HepG2 (cell line): ENCODE results near the gene PDK3.

Source experiments
- CEBPB ChIP-seq: IDR thresholded peaks from 2 replicates; pipeline ENCODE4 v1.6.1; 2011; ENCODE audit warnings: low read depth, low read length, improper control_type of control experiment, borderline replicate concordance
- SOX13 ChIP-seq, 3 experiments: fragments of 450-650 bp in 1 of 3; sonication (generic) in 1 of 3; formaldehyde crosslinking in 1 of 3; IDR thresholded peaks in 2 of 3; conservative IDR thresholded peaks in 1 of 3; 2 replicates each; pipeline versions ENCODE4 v1.5.0 to v1.6.1; 2016 to 2020; ENCODE audit warnings: antibody characterized with exemption in 1 of 3, mild to moderate bottlenecking in 1 of 3, missing compliant biosample characterization in 1 of 3, missing genetic modification reagents in 1 of 3, moderate library complexity in 1 of 3
- TF ChIP-seq, protein P1 (sequence below), 2 experiments: fragments of 450-650 bp in 1 of 2; sonication (generic) in 1 of 2; formaldehyde crosslinking; IDR thresholded peaks; 2 replicates each; pipeline versions ENCODE4 v1.5.0 to v1.8.0; 2020 to 2022; ENCODE audit warnings: mild to moderate bottlenecking in 1 of 2, missing genetic modification reagents in 1 of 2

DNA sequence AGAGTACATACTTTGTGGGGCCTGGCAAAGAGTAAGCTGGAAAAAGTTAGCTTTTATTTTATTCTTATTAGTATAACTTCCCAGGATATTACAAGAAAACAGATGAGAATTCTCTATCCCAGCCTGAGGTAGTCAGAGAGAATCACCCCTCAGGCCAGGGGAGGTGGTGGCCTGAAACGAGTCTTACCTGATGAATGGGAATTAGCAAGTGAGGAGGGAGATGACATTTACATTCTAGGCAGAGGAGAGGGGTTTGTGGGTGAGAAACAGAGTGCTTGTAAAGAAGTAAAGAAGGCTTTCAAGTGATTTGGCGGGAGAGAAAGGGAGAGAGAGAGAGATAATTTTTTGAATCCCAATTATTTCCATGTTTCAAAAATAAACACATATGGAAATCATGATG is 39.3 kb upstream of the PDK3 start:
- TF ChIP-seq SOX13 (IDR thresholded peaks at IDR 0.05) (no peak), SOX13 (CRISPR knock-in tag; conservative IDR thresholded peaks at IDR 0.05 in 1 of 2, IDR thresholded peaks at IDR 0.05 in 1 of 2) (no peak), CEBPB (no peak)
- TF ChIP-seq, protein P1, sequence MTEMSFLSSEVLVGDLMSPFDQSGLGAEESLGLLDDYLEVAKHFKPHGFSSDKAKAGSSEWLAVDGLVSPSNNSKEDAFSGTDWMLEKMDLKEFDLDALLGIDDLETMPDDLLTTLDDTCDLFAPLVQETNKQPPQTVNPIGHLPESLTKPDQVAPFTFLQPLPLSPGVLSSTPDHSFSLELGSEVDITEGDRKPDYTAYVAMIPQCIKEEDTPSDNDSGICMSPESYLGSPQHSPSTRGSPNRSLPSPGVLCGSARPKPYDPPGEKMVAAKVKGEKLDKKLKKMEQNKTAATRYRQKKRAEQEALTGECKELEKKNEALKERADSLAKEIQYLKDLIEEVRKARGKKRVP (CRISPR knock-in tag; IDR thresholded peaks at IDR 0.05): no peak
